Stimulated activated naive CD8-positive, alpha-beta T cell treated with anti-CD3 and anti-CD28 coated beads, Interleukin-15, amount 100 ng/mL, for 72 hours (primary cell): ENCODE data around the gene ATP6V0A1.
A peak's percentile ranks its signal among the peaks of the same experiment; 100 is the strongest.

Experiments used
- ATAC-seq: fragments of 150-1000 bp; cut with Tn5 transposase; 2 replicates; pipeline ENCODE4 v1.10.0; 2021; ENCODE audit warnings: mild to moderate bottlenecking, moderate library complexity
- DNase-seq, 2 donors: peaks; one replicate each; pipeline ENCODE4 v3.0.0; 2021 to 2022
- H3K27ac Mint-ChIP-seq, 2 donors: one replicate each; pipeline ENCODE4 v1.8.0; 2022; ENCODE audit warnings: mild to moderate bottlenecking in 2 of 2, mixed read lengths in 2 of 2, moderate library complexity in 2 of 2
- H3K27me3 Mint-ChIP-seq: one replicate; pipeline ENCODE4 v1.8.0; 2022; ENCODE audit warnings: mixed read lengths
- H3K4me1 Mint-ChIP-seq: one replicate; pipeline ENCODE4 v1.8.0; 2022; ENCODE audit warnings: mild to moderate bottlenecking, mixed read lengths
- H3K4me3 Mint-ChIP-seq, 2 donors: one replicate each; pipeline ENCODE4 v1.8.0; 2022; ENCODE audit warnings: mild to moderate bottlenecking in 2 of 2, mixed read lengths in 2 of 2, moderate library complexity in 1 of 2
- H3K9me3 Mint-ChIP-seq, 2 donors: one replicate each; pipeline ENCODE4 v1.8.0; 2022; ENCODE audit warnings: mixed read lengths in 2 of 2

Gene ATP6V0A1

GRCh38 chr17:42518046-42518754 is 59.5 kb downstream of the ATP6V0A1 start:
- peaks cover 7% of the 10 kb centered on the region for H3K4me1 Mint-ChIP-seq
- no peak overlapping the region for H3K4me3 Mint-ChIP-seq
- no peaks in the 10 kb centered on the region for H3K9me3 Mint-ChIP-seq
- H3K27me3 Mint-ChIP-seq: peaks cover 19% of the 10 kb centered on the region
- H3K27ac Mint-ChIP-seq: no peak overlapping the region
- DNase-seq: no peak
- no peak for ATAC-seq

- H3K4me1 Mint-ChIP-seq: peaks cover 9% of the 10 kb centered on the region
- DNase-seq: no peak
- no peak overlapping the region for H3K27ac Mint-ChIP-seq
- ATAC-seq: no peak
- H3K9me3 Mint-ChIP-seq: no peaks in the 10 kb centered on the region
- no peak overlapping the region for H3K4me3 Mint-ChIP-seq
- peaks cover 19% of the 10 kb centered on the region for H3K27me3 Mint-ChIP-seq
These were observed 60.3 kb downstream of the ATP6V0A1 start for GRCh38 chr17:42518755-42519545.

GRCh38 chr17:42519546-42520491 is 61.1 kb downstream of the ATP6V0A1 start:
- DNase-seq (no peak), ATAC-seq (no peak)
- Mint-ChIP-seq H3K4me3 (no peak overlapping the region), H3K9me3 (no peaks in the 10 kb centered on the region), H3K27me3 (peaks cover 19% of the 10 kb centered on the region), H3K4me1 (peaks cover 15% of the 10 kb centered on the region), H3K27ac (no peak overlapping the region)

- no peaks in the 10 kb centered on the region for H3K9me3 Mint-ChIP-seq
- no peak overlapping the region for H3K4me3 Mint-ChIP-seq
- no peak for DNase-seq
- H3K27ac Mint-ChIP-seq: no peak overlapping the region
- peaks cover 19% of the 10 kb centered on the region for H3K27me3 Mint-ChIP-seq
- ATAC-seq: no peak
- peaks cover 15% of the 10 kb centered on the region for H3K4me1 Mint-ChIP-seq
These were observed 61.9 kb downstream of the ATP6V0A1 start for GRCh38 chr17:42520540-42520951.

GRCh38 chr17:42521036-42521435 is 62.4 kb downstream of the ATP6V0A1 start:
- H3K9me3 Mint-ChIP-seq: no peaks in the 10 kb centered on the region
- peaks cover 15% of the 10 kb centered on the region for H3K4me1 Mint-ChIP-seq
- H3K27ac Mint-ChIP-seq: no peak overlapping the region
- H3K4me3 Mint-ChIP-seq: no peak overlapping the region
- DNase-seq: no peak
- peak; percentile 63 for ATAC-seq
- H3K27me3 Mint-ChIP-seq: peaks cover 19% of the 10 kb centered on the region

- H3K27ac Mint-ChIP-seq: no peak overlapping the region
- DNase-seq (no peak), ATAC-seq (no peak)
- no peaks in the 10 kb centered on the region for H3K9me3 Mint-ChIP-seq
- H3K27me3 Mint-ChIP-seq: peaks cover 19% of the 10 kb centered on the region
- H3K4me3 Mint-ChIP-seq: no peak overlapping the region
- peaks cover 15% of the 10 kb centered on the region for H3K4me1 Mint-ChIP-seq
These were observed 63.1 kb downstream of the ATP6V0A1 start for GRCh38 chr17:42521666-42522262.

GRCh38 chr17:42522263-42522790 is 63.6 kb downstream of the ATP6V0A1 start:
- ATAC-seq (no peak), DNase-seq (no peak)
- peak overlapping the region; percentile 49 to 81 for H3K27ac Mint-ChIP-seq
- peaks cover 19% of the 10 kb centered on the region for H3K27me3 Mint-ChIP-seq
- H3K4me3 Mint-ChIP-seq: no peak overlapping the region
- peaks cover 17% of the 10 kb centered on the region for H3K4me1 Mint-ChIP-seq
- no peaks in the 10 kb centered on the region for H3K9me3 Mint-ChIP-seq

GRCh38 chr17:42522798-42523278 is 64.2 kb downstream of the ATP6V0A1 start:
- H3K4me1 Mint-ChIP-seq: peaks cover 16% of the 10 kb centered on the region
- no peak for DNase-seq
- H3K9me3 Mint-ChIP-seq: no peaks in the 10 kb centered on the region
- peaks cover 19% of the 10 kb centered on the region for H3K27me3 Mint-ChIP-seq
- H3K4me3 Mint-ChIP-seq: no peak overlapping the region
- ATAC-seq: no peak
- peak overlapping the region in 1 of 2 donors; percentile 49 for H3K27ac Mint-ChIP-seq

- Mint-ChIP-seq H3K27ac (no peak overlapping the region), H3K27me3 (peaks cover 17% of the 10 kb centered on the region)
- DNase-seq: no peak
These were observed 66.5 kb downstream of the ATP6V0A1 start for GRCh38 chr17:42525221-42525620.

GRCh38 chr17:42526031-42526444 is 67.4 kb downstream of the ATP6V0A1 start:
- Mint-ChIP-seq H3K4me3 (no peak overlapping the region), H3K9me3 (no peaks in the 10 kb centered on the region), H3K27ac (no peak overlapping the region), H3K27me3 (peaks cover 9% of the 10 kb centered on the region), H3K4me1 (peaks cover 46% of the 10 kb centered on the region)
- no peak for ATAC-seq
- no peak for DNase-seq

More at GRCh38 chr17:42525221-42525620, 66.5 kb downstream of the ATP6V0A1 start:
- Mint-ChIP-seq H3K4me3 (no peak overlapping the region), H3K9me3 (no peaks in the 10 kb centered on the region), H3K4me1 (peaks cover 38% of the 10 kb centered on the region)
- no peak for ATAC-seq

- Mint-ChIP-seq H3K27me3 (no peaks in the 10 kb centered on the region), H3K27ac (no peak overlapping the region), H3K9me3 (no peaks in the 10 kb centered on the region), H3K4me3 (no peak overlapping the region), H3K4me1 (peaks cover 56% of the 10 kb centered on the region)
- no peak for ATAC-seq
- DNase-seq: no peak
These were observed 69.3 kb downstream of the ATP6V0A1 start for GRCh38 chr17:42527932-42528331.

GRCh38 chr17:42529061-42529460 is 70.4 kb downstream of the ATP6V0A1 start:
- no peak overlapping the region for H3K27ac Mint-ChIP-seq
- peaks cover 9% of the 10 kb centered on the region for H3K27me3 Mint-ChIP-seq
- no peaks in the 10 kb centered on the region for H3K9me3 Mint-ChIP-seq
- ATAC-seq (no peak), DNase-seq (no peak)
- H3K4me3 Mint-ChIP-seq: peak overlapping the region in 1 of 2 donors; percentile 51
- H3K4me1 Mint-ChIP-seq: peaks cover 52% of the 10 kb centered on the region

- DNase-seq (no peak), ATAC-seq (no peak)
- Mint-ChIP-seq H3K9me3 (no peaks in the 10 kb centered on the region), H3K4me3 (peak overlapping the region in 1 of 2 donors; percentile 82), H3K4me1 (peaks cover 55% of the 10 kb centered on the region), H3K27me3 (peaks cover 9% of the 10 kb centered on the region), H3K27ac (no peak overlapping the region)
These were observed 72.3 kb downstream of the ATP6V0A1 start for GRCh38 chr17:42530952-42531454.

GRCh38 chr17:42531455-42532354 is 73.0 kb downstream of the ATP6V0A1 start:
- Mint-ChIP-seq H3K4me3 (peak overlapping the region; percentile 82), H3K27ac (peak overlapping the region in 1 of 2 donors; percentile 68), H3K4me1 (peaks cover 58% of the 10 kb centered on the region), H3K9me3 (no peaks in the 10 kb centered on the region), H3K27me3 (peaks cover 9% of the 10 kb centered on the region)
- DNase-seq (peak; percentile 56 to 57), ATAC-seq (peak; percentile 26)
